Esophagus (tissue), 2 donors: ENCODE measurements around the gene HOXD11. TPM values are rescaled to one million over a fixed set of nuclear protein-coding genes. Genes with fewer than 3 reads are reported as not detected.

ENCODE experiments used
- H3K27ac ChIP-seq, 2 donors: one replicate each; pipeline ENCODE4 v1.5.1; 2013; ENCODE audit warnings: low read depth in 2 of 2, mild to moderate bottlenecking in 2 of 2, inconsistent platforms in 1 of 2, low read length in 1 of 2, moderate library complexity in 1 of 2
- H3K27me3 ChIP-seq, 2 donors: one replicate each; pipeline ENCODE4 v1.6.1; 2013; ENCODE audit warnings: low read length in 2 of 2, control low read depth in 1 of 2, mild to moderate bottlenecking in 1 of 2; ENCODE audit not compliant: insufficient read depth in 2 of 2, control insufficient read depth in 1 of 2
- H3K36me3 ChIP-seq, 2 donors: one replicate each; pipeline ENCODE4 v1.6.1; 2013; ENCODE audit warnings: low read length in 1 of 2; ENCODE audit not compliant: control insufficient read depth in 2 of 2, insufficient read depth in 2 of 2
- H3K4me1 ChIP-seq, 2 donors: one replicate each; pipeline ENCODE4 v1.6.1; 2013; ENCODE audit warnings: low read length in 1 of 2; ENCODE audit not compliant: control insufficient read depth in 2 of 2, insufficient read depth in 2 of 2
- H3K4me3 ChIP-seq, 2 donors: one replicate each; pipeline ENCODE4 v1.5.1; 2013; ENCODE audit warnings: low read length in 2 of 2, mild to moderate bottlenecking in 2 of 2, low read depth in 1 of 2, moderate library complexity in 1 of 2
- H3K9me3 ChIP-seq, 2 donors: one replicate each; pipeline ENCODE4 v1.6.1; 2013; ENCODE audit warnings: mild to moderate bottlenecking in 2 of 2, low read depth in 1 of 2, low read length in 1 of 2, moderate library complexity in 1 of 2; ENCODE audit not compliant: control insufficient read depth in 2 of 2, insufficient read depth in 1 of 2
- WGBS, 2 donors: extraction: QIAGEN DNeasy Blood & Tissue Kit; methylation state at CpG; one replicate each; pipeline ENCODE4 v1.1.7; 2013; 5-methylcytosine and 5-hydroxymethylcytosine counted together
- polyA plus RNA-seq, 2 donors: library from polyadenylated mRNA; stranded (reverse); fragments of 200-250 nt; gene quantifications; one replicate each; pipeline ENCODE4 v1.2.3, GENCODE V29; 2013
- donor health status: healthy with polysubstance abuse.
- donor health status: Bipolar disorder and iron deficiency.

The HOXD11 gene
- polyA plus RNA-seq, 2 donors, result 0.08 TPM; not detected in 1

DNA sequence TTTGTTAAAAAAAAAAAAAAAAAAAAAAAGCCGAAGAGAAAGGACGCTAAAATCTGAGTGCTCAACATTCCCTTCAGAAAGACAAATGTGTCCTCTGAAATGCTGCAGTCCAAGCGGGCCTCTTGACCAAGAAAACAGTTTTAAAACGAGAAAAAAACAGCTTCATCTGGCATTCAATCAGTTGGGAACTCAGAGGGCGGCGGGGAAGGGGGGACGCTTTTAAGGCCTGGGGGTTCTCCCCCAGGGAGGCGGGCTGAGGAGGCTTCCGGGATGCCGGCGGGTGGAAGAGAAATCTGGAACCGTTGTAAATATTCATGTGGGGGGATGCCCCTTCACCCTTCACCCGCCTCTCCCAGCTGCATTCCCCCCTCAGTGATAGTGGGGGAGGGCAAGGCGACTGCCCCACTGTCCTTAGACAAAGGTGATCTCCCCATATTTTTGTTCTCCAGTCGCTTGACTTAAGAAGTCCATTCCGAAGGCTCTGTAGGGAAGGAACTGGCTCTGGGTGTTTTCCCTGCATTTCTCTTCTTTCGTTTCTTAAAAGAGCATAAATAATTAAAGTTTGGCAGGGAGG is 3.3 kb upstream of the HOXD11 start:
- Histone ChIP-seq H3K4me1 (peaks cover 9 to 11% of the 10 kb centered on the region in 2 donors), H3K27ac (no peak overlapping the region)

DNA sequence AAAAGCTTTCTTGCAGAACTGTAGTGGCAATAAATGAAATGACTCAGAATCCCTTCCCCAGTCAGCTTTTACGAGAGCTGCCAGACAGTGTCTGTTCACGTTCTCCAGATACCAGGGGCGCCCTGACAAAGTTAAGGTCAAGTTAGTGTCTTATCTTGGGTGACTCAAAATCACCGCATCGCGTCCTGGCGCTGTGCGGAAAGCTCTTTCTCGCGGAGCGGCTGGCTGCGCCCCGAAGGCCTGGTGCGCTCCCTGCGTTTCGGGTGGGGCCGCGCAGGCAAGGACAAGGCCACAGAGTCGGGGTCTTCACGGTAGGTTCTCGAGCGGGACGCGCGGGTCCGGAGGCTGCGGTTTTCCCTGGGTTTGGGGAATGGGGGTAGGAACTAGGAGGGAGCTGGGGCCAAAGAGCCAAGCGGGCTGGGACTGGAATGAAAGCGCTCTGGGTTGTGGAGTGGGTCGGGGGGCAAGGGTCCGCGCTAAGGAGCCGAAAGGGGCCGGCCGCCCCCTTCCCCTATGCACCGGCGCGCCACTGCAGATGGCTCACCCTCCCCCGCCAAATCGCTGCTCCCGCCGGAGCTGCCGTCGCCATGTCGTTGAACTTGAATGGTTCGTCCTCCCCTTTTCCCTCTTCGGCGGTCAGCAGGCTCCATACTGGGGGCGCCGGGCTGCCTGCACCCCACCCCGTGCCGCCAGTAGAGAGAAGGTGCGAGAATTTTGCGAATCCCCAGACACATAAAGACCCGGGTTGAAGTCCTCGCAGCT is 2.6 kb upstream of the HOXD11 start:
- H3K27ac ChIP-seq, result no peak overlapping the region
- H3K27me3 ChIP-seq, result peaks cover 29 to 60% of the 10 kb centered on the region in 2 donors
- H3K9me3 ChIP-seq, result peaks cover 0 to 12% of the 10 kb centered on the region in 2 donors
- H3K4me1 ChIP-seq, result peaks cover 9 to 11% of the 10 kb centered on the region in 2 donors
- no peak overlapping the region for H3K4me3 ChIP-seq
- WGBS, 2 donors, result 6% methylated on average over 47 to 56 of the region's 56 CpGs
- H3K36me3 ChIP-seq, result no peaks in the 10 kb centered on the region

More for the DNA sequence above, 3.3 kb upstream of the HOXD11 start:
- WGBS, 2 donors, result 11 to 14% methylated on average over 17 of the region's 17 CpGs
- H3K4me3 ChIP-seq, result no peak overlapping the region
- peaks cover 0 to 12% of the 10 kb centered on the region in 2 donors for H3K9me3 ChIP-seq
- no peaks in the 10 kb centered on the region for H3K36me3 ChIP-seq
- peaks cover 31 to 60% of the 10 kb centered on the region in 2 donors for H3K27me3 ChIP-seq

DNA sequence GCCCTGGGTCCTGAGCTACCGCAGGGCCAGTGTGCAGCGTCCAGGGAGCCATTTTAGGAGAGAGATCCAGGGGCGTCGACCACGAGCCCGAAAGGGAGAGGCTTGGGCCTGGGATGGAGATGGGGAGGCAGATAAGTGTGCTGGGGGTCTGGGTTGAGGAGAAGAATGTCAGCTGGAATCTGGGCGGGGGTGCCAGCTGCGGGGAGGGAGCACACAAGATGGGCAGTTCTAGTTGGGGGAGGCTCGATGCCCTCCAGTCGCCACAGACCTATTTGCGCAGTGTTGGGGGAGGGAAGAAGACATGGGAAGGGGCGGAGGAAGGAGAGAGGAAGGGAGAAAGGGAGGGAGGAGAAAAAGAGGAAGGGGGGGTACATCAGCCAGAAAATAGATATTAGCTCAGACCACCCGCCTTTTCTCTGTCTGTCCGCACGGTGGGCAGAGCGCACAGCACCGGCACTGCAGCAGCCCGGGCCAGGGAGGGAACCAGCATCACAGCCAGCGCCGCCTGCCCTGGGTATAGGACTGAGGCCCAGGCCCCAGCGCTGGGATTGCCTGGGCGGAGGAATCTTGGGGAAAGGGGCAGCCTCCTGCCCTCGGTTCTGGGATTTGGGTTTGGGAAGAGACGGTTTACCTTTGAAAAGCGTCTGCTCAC is 1.9 kb upstream of the HOXD11 start:
- H3K27me3 ChIP-seq, result peaks cover 26 to 60% of the 10 kb centered on the region in 2 donors
- no peak overlapping the region for H3K27ac ChIP-seq
- H3K9me3 ChIP-seq, result peaks cover 0 to 5% of the 10 kb centered on the region in 2 donors
- H3K36me3 ChIP-seq, result no peaks in the 10 kb centered on the region
- no peak overlapping the region for H3K4me3 ChIP-seq
- H3K4me1 ChIP-seq, result peaks cover 9 to 11% of the 10 kb centered on the region in 2 donors
- 5 to 12% methylated on average over 25 of the region's 25 CpGs for WGBS, 2 donors

DNA sequence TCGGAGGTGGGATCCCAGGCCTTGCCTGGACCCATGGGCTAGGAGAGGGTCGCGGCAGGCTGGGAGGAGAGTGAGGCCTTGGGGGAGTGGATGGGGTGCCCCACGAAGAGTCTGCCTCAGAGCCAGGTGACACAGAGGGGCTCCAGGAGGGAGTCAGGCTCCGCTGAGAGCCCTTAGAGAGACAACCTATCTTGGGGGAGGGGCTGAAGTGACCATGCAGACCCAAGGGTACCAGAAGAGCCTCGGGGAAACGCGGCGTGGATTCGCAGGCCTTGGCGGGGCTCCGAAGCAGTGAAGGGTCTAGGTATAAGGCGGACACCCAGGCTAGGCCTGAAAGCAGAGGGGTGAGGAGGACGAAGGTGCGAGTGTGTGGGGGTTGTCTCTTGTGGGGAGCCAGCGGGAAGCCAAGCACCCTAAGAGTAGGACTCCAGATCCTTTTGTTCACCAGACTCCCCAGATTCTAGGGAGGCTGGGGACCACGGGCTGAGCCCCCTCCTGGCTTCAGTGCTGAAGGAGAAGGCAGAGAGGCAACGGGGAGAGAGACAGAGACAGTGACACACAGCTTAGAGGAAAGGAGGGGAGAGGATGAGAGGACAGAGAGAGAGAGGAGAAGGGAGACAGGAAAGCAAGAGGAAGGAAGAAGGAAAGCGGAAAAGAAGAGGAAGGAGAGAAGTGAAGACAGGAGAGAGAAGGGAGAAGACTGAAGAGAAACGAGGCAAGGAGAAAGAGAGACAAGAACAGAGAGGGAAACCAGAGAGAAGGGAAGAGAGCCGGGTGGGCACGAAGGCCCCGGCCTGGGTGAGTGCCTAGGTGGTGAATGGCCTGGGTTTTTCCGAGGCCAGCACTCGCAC is 1.1 kb upstream of the HOXD11 start:
- no peak overlapping the region for H3K27ac ChIP-seq
- no peaks in the 10 kb centered on the region for H3K36me3 ChIP-seq
- H3K27me3 ChIP-seq, result peaks cover 20 to 61% of the 10 kb centered on the region in 2 donors
- 9 to 17% methylated on average over 25 of the region's 25 CpGs for whole genome bisulfite sequencing, 2 donors
- H3K9me3 ChIP-seq, result no peaks in the 10 kb centered on the region
- peaks cover 9 to 11% of the 10 kb centered on the region in 2 donors for H3K4me1 ChIP-seq
- H3K4me3 ChIP-seq, result peak overlapping the region in 1 of 2 donors; percentile 44

DNA sequence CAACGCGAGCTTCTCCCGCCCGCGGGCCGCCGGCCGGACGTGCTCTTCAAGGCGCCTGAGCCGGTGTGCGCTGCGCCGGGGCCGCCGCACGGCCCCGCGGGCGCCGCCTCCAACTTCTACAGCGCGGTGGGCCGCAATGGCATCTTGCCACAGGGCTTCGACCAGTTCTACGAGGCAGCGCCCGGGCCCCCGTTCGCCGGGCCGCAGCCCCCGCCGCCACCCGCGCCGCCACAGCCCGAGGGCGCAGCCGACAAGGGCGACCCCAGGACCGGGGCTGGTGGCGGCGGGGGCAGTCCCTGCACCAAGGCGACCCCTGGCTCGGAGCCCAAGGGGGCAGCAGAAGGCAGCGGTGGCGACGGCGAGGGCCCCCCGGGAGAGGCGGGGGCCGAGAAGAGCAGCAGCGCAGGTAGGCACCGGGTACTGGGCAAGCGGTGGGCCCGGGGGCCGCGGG is 676 bp downstream of the HOXD11 start:
- Histone ChIP-seq H3K27ac (no peak overlapping the region), H3K36me3 (no peaks in the 10 kb centered on the region), H3K9me3 (peaks cover 0 to 2% of the 10 kb centered on the region in 2 donors), H3K4me1 (peaks cover 9 to 11% of the 10 kb centered on the region in 2 donors), H3K4me3 (peak overlapping the region; percentile 11 to 44), H3K27me3 (peaks cover 9 to 65% of the 10 kb centered on the region in 2 donors)
- WGBS, 2 donors, result 3% methylated on average over 44 to 59 of the region's 59 CpGs

DNA sequence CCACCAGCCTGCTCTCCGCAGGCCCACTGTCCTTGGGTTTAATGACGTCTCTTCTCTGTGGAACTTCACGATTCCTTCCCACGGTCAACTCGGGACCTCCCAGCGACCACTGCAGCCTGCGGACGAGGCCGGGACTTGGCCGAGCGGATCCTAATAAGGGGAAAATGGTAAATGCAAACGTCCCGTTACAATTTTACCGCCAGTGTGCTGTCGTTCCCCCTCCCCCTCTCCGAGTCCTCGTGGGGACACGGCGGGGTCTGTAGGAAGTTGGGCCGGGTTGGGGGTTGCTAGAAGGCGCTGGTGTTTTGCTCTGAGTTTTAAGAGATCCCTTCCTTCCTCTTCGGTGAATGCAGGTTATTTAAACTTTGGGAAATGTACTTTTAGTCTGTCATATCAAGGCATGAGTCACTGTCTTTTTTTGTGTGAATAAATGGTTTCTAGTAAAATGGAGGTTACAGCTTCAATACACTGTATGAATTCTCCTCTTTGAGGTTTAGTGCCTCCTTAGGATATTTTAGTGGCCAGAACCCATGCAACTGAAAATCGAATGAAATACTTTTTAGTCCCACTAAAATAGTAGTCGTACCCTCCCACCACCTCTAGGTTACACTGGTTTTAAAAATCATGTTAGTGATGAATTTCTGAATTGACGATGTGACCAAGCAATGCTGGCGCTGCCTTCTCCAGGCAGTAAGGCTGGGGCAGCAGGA is 2.3 kb downstream of the HOXD11 start:
- Histone ChIP-seq H3K36me3 (no peaks in the 10 kb centered on the region), H3K9me3 (peaks cover 0 to 2% of the 10 kb centered on the region in 2 donors), H3K4me3 (no peak overlapping the region), H3K27me3 (peaks cover 11 to 59% of the 10 kb centered on the region in 2 donors), H3K4me1 (peaks cover 8 to 9% of the 10 kb centered on the region in 2 donors), H3K27ac (no peak overlapping the region)
- 10 to 16% methylated on average over 26 of the region's 26 CpGs for WGBS, 2 donors

DNA sequence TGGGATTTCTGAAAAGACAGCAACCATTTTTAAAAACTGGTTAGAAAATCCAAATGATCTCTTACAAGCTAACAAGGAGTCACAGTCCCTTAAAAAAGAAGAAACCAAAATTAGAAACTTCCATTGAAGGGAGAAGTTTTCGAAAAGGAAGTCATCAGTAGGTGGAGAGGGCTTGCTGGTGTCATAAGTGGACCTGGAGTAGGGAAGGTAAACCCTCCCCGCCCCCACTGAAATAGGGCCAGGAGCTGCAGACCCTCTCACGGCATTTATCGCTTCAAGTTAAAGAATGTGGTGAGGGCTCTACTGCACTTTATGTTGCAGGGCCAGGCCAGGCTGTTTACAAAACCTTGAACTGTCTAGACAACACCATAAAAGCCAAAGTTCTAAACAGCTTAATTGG is 2.9 kb downstream of the HOXD11 start:
- peaks cover 13 to 59% of the 10 kb centered on the region in 2 donors for H3K27me3 ChIP-seq
- H3K9me3 ChIP-seq, result peaks cover 0 to 2% of the 10 kb centered on the region in 2 donors
- no peak overlapping the region for H3K4me3 ChIP-seq
- no peak overlapping the region for H3K27ac ChIP-seq
- H3K4me1 ChIP-seq, result peaks cover 3 to 4% of the 10 kb centered on the region in 2 donors
- H3K36me3 ChIP-seq, result no peaks in the 10 kb centered on the region
- 9 to 22% methylated on average over 4 of the region's 4 CpGs for WGBS, 2 donors

DNA sequence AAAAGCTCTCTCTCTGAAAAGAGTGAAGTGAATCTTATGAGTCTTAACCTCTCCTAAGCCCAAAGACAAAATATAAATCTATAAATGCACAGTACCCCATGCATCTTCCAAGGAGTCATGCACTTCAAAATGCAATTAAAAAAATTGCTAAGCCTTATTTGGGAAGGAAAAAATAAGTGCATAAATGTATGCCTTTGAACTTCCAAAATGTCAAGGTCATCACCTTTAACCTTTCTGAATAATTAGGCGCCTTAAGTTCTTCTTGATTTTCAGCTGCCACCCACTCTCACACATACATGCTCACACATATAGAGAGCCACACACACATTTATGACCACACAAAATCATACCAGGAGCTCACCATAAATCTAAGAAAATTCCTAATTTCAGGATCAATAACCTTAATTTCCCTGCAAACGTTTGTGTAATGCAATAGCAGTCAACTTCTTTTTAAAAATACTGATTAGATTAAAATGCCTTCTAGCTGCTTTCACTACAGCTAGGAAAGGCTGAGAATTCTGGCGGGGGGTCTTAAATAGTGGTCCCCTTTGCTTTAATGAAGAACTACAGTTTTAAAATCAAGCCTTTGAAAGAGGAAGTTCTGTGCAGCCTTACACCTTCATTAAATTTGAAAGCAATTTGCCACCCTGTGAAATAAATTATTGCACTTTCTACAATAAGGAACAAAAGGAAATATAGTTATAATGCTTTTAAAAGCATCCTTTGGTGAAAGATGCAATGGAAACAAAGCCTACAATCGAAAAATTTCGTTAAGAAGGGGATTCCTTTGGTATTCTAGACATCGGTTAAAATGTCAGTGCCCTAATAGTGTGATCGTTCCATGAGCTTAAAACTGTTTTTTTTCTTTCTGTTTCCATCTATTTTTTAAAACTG is 3.6 kb downstream of the HOXD11 start:
- peaks cover 0 to 2% of the 10 kb centered on the region in 2 donors for H3K9me3 ChIP-seq
- no peak overlapping the region for H3K27ac ChIP-seq
- 21 to 22% methylated on average over 7 of the region's 7 CpGs for WGBS, 2 donors
- peaks cover 3 to 4% of the 10 kb centered on the region in 2 donors for H3K4me1 ChIP-seq
- no peaks in the 10 kb centered on the region for H3K36me3 ChIP-seq
- H3K27me3 ChIP-seq, result peaks cover 13 to 55% of the 10 kb centered on the region in 2 donors
- H3K4me3 ChIP-seq, result no peak overlapping the region
